HEK293 (cell line): Measurements from ENCODE around the gene RABGGTB.

Experiments used
- CTCF ChIA-PET: fragments of 350-600 bp; formaldehyde crosslinking; extraction: SDS; loops from one replicate; lab custom pipeline; 2021; ENCODE audit warnings: antibody characterized with exemption; lab: Yijun Ruan, JAX
- POLR2A ChIA-PET: fragments of 300-600 bp; formaldehyde crosslinking; extraction: SDS; loops from one replicate; lab custom pipeline; 2020; ENCODE audit warnings: antibody characterized with exemption, inconsistent platforms; lab: Yijun Ruan, JAX
- H3K27ac ChIP-seq: fragments of 200-500 bp; sonication (Bioruptor generic); 2 replicates; pipeline ENCODE4 v1.5.1; 2014; ENCODE audit warnings: low read depth, low read length, control low read depth, inconsistent platforms; ENCODE audit errors: extremely low read depth
- H3K36me3 ChIP-seq, 2 experiments: fragments of 200-500 bp in 1 of 2; sonication (Bioruptor generic) in 1 of 2; 1 replicate in 1 of 2; 2 replicates in 1 of 2; pipeline ENCODE4 v1.5.1; 2014 to 2017; ENCODE audit warnings: inconsistent platforms in 2 of 2, low read length in 2 of 2; ENCODE audit not compliant: control insufficient read depth in 2 of 2, insufficient read depth in 1 of 2
- H3K4me1 ChIP-seq: fragments of 200-500 bp; sonication (Bioruptor generic); 2 replicates; pipeline ENCODE4 v1.5.1; 2014; ENCODE audit warnings: mild to moderate bottlenecking, low read length, inconsistent platforms; ENCODE audit not compliant: control insufficient read depth, insufficient read depth
- H3K4me3 ChIP-seq: 2 replicates; pipeline ENCODE4 v1.5.1; 2011; ENCODE audit warnings: low read depth, mild to moderate bottlenecking, control low read depth, low read length, moderate library complexity
- H3K9me3 ChIP-seq: fragments of 200-500 bp; sonication (Bioruptor generic); 2 replicates; pipeline ENCODE4 v1.5.1; 2014; ENCODE audit warnings: low read depth, low read length, inconsistent platforms; ENCODE audit not compliant: control insufficient read depth, insufficient read depth
- GFI1B ChIP-seq: fragments of 450-650 bp; formaldehyde crosslinking; IDR thresholded peaks from 2 replicates; pipeline ENCODE4 v1.5.1; 2016; ENCODE audit warnings: missing biosample characterization, missing genetic modification characterization
- SCRT2 ChIP-seq: fragments of 450-650 bp; formaldehyde crosslinking; IDR thresholded peaks from 2 replicates; pipeline ENCODE4 v1.5.1; 2016; ENCODE audit warnings: missing biosample characterization, missing genetic modification characterization
- ZFP3 ChIP-seq: fragments of 450-650 bp; formaldehyde crosslinking; IDR thresholded peaks from 2 replicates; pipeline ENCODE4 v1.5.1; 2016; ENCODE audit warnings: low read depth, missing biosample characterization, missing genetic modification characterization
- ZNF10 ChIP-seq: fragments of 450-650 bp; formaldehyde crosslinking; IDR thresholded peaks from 2 replicates; pipeline ENCODE4 v1.5.1; 2017; ENCODE audit warnings: missing biosample characterization, missing genetic modification characterization
- ZNF112 ChIP-seq: fragments of 450-650 bp; formaldehyde crosslinking; IDR thresholded peaks from 2 replicates; pipeline ENCODE4 v1.5.0; 2017; ENCODE audit warnings: missing biosample characterization, missing genetic modification characterization
- ZNF114 ChIP-seq: fragments of 450-650 bp; formaldehyde crosslinking; IDR thresholded peaks from 2 replicates; pipeline ENCODE4 v1.5.0; 2017; ENCODE audit warnings: missing biosample characterization, missing genetic modification characterization
- ZNF174 ChIP-seq: fragments of 450-650 bp; formaldehyde crosslinking; IDR thresholded peaks from 2 replicates; pipeline ENCODE4 v1.5.0; 2017; ENCODE audit warnings: missing biosample characterization, mild to moderate bottlenecking, missing genetic modification characterization
- ZNF184 ChIP-seq: fragments of 450-650 bp; IDR thresholded peaks from 2 replicates; pipeline ENCODE4 v1.5.1; 2018; ENCODE audit warnings: missing biosample characterization, mild to moderate bottlenecking, missing genetic modification characterization
- ZNF274 ChIP-seq, 2 experiments: fragments of 200-500 bp in 1 of 2; fragments of 450-650 bp in 1 of 2; sonication (Bioruptor generic) in 1 of 2; formaldehyde crosslinking in 1 of 2; IDR thresholded peaks; 2 replicates each; pipeline versions ENCODE4 v1.5.1 to v1.6.1; 2014 to 2016; ENCODE audit warnings: borderline replicate concordance in 1 of 2, inconsistent platforms in 1 of 2, low read length in 1 of 2, missing biosample characterization in 1 of 2, missing genetic modification characterization in 1 of 2
- ZNF398 ChIP-seq: fragments of 450-650 bp; formaldehyde crosslinking; IDR thresholded peaks from 2 replicates; pipeline ENCODE4 v1.5.1; 2017; ENCODE audit warnings: missing biosample characterization, missing genetic modification characterization
- ZNF416 ChIP-seq: fragments of 450-650 bp; formaldehyde crosslinking; IDR thresholded peaks from 2 replicates; pipeline ENCODE4 v1.5.1; 2016; ENCODE audit warnings: missing biosample characterization, missing genetic modification characterization
- ZNF521 ChIP-seq: fragments of 450-650 bp; formaldehyde crosslinking; IDR thresholded peaks from 2 replicates; pipeline ENCODE4 v1.5.1; 2017; ENCODE audit warnings: missing biosample characterization, mild to moderate bottlenecking, missing genetic modification characterization
- ZNF544 ChIP-seq: fragments of 450-650 bp; formaldehyde crosslinking; IDR thresholded peaks from 2 replicates; pipeline ENCODE4 v1.5.0; 2017; ENCODE audit warnings: missing biosample characterization, missing genetic modification characterization
- ZNF626 ChIP-seq: fragments of 450-650 bp; sonication (Bioruptor Pico); formaldehyde crosslinking; IDR thresholded peaks from 2 replicates; pipeline ENCODE4 v1.5.1; 2018; ENCODE audit warnings: missing biosample characterization, missing genetic modification characterization, inconsistent platforms
- ZNF660 ChIP-seq: fragments of 450-650 bp; IDR thresholded peaks from 2 replicates; pipeline ENCODE4 v1.5.1; 2018; ENCODE audit warnings: missing biosample characterization, mild to moderate bottlenecking, missing genetic modification characterization
- ZSCAN5A ChIP-seq: fragments of 450-650 bp; formaldehyde crosslinking; IDR thresholded peaks from 2 replicates; pipeline ENCODE4 v1.5.1; 2016; ENCODE audit warnings: missing biosample characterization, missing genetic modification characterization
- TF ChIP-seq, protein P1 (sequence below): fragments of 450-650 bp; formaldehyde crosslinking; optimal IDR thresholded peaks from 2 replicates; pipeline ENCODE3; 2016; ENCODE audit warnings: missing biosample characterization, mild to moderate bottlenecking, missing genetic modification characterization

RABGGTB gene

GRCh38 chr1:75838079-75838478 is 52.0 kb downstream of the RABGGTB start:
- no peaks in the 10 kb centered on the region for H3K4me1 ChIP-seq
- no peaks in the 10 kb centered on the region for H3K36me3 ChIP-seq
- H3K9me3 ChIP-seq = no peaks in the 10 kb centered on the region
- POLR2A ChIA-PET = no interaction called here
- no peak overlapping the region for H3K27ac ChIP-seq
- TF ChIP-seq GFI1B (tag by site-specific recombination) (no peak), ZNF174 (tag by site-specific recombination) (no peak), ZNF274 (IDR thresholded peaks at IDR 0.05; ENCODE audit: low read length) (no peak), ZNF274 (tag by site-specific recombination; IDR thresholded peaks at IDR 0.05; ENCODE audit: borderline replicate concordance) (no peak), ZNF184 (tag by site-specific recombination) (no peak), ZNF398 (no peak), ZNF416 (tag by site-specific recombination) (no peak), ZSCAN5A (tag by site-specific recombination) (no peak), ZNF114 (tag by site-specific recombination) (no peak), ZNF660 (no peak), ZNF521 (tag by site-specific recombination) (no peak), ZNF112 (tag by site-specific recombination) (no peak), ZNF626 (tag by site-specific recombination) (no peak)
- TF ChIP-seq, protein P1, sequence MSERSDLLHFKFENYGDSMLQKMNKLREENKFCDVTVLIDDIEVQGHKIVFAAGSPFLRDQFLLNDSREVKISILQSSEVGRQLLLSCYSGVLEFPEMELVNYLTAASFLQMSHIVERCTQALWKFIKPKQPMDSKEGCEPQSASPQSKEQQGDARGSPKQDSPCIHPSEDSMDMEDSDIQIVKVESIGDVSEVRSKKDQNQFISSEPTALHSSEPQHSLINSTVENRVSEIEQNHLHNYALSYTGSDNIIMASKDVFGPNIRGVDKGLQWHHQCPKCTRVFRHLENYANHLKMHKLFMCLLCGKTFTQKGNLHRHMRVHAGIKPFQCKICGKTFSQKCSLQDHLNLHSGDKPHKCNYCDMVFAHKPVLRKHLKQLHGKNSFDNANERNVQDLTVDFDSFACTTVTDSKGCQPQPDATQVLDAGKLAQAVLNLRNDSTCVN = no peak
- no peak overlapping the region for H3K4me3 ChIP-seq
- CTCF ChIA-PET = no interaction called here

- Histone ChIP-seq H3K4me3 (no peak overlapping the region), H3K4me1 (no peaks in the 10 kb centered on the region), H3K36me3 (no peaks in the 10 kb centered on the region), H3K9me3 (no peaks in the 10 kb centered on the region), H3K27ac (no peak overlapping the region)
- POLR2A ChIA-PET = no interaction called here
- CTCF ChIA-PET = interaction anchor here (0.5 to 0.6 kb wide), 2 partner anchors 78 to 272 kb away, joined by 3 to 6 read pairs; no protein-coding TSS in a partner anchor
- no peak for TF ChIP-seq ZFP3
- TF ChIP-seq SCRT2 (tag by site-specific recombination) = no peak
- no peak for TF ChIP-seq ZNF10 (tag by site-specific recombination)
- no peak for TF ChIP-seq ZNF544
- TF ChIP-seq, all 188 proteins: peak for 0
Observed at GRCh38 chr1:75841421-75841820, 55.4 kb downstream of the RABGGTB start.
